ENCODE data around the gene USO1. TPM values are rescaled to one million over a fixed set of nuclear protein-coding genes. Genes with fewer than 3 reads are reported as not detected.

USO1 gene
- total RNA-seq, 4 donors from 2014 or later = 52.9 to 59.1 (median 57.6) TPM

GRCh38 chr4:75698162-75698962, 26.0 kb upstream of the USO1 start:
- no peak overlapping the region for H3K4me3 ChIP-seq (ENCODE audit: low read depth, poor library complexity, severe bottlenecking)
- TF ChIP-seq CTCF (IDR thresholded peaks at IDR 0.05) (no peak), POLR2A (IDR thresholded peaks at IDR 0.05) (no peak)
- peak in 1 of 2 donors; percentile 50 for DNase-seq (ENCODE audit: low spot score in 2 of 2)
- WGBS, 2 donors = 72 to 75% methylated on average over 6 of the region's 6 CpGs
- intact Hi-C loops (cut with DNase I; ENCODE audit: low total_unique reads) = no loop called here

GRCh38 chr4:75698963-75699228, 25.5 kb upstream of the USO1 start:
- no peak for TF ChIP-seq CTCF (IDR thresholded peaks at IDR 0.05)
- no peak for TF ChIP-seq POLR2A (IDR thresholded peaks at IDR 0.05)
- DNase-seq (ENCODE audit: low spot score in 2 of 2) = no peak
- H3K4me3 ChIP-seq (ENCODE audit: low read depth, poor library complexity, severe bottlenecking) = no peak overlapping the region
- WGBS, 2 donors = 72 to 80% methylated on average over 2 of the region's 2 CpGs
- intact Hi-C loops (cut with DNase I; ENCODE audit: low total_unique reads) = no loop called here

GRCh38 chr4:75699299-75699698, 25.1 kb upstream of the USO1 start:
- no peak overlapping the region for H3K4me3 ChIP-seq (ENCODE audit: low read depth, poor library complexity, severe bottlenecking)
- 0 to 3% methylated on average over 1 of the region's 1 CpG for WGBS, 2 donors
- TF ChIP-seq CTCF (IDR thresholded peaks at IDR 0.05) (no peak), POLR2A (IDR thresholded peaks at IDR 0.05) (no peak)
- intact Hi-C loops (cut with DNase I; ENCODE audit: low total_unique reads) = no loop called here
- DNase-seq (ENCODE audit: low spot score in 2 of 2) = no peak

GRCh38 chr4:75702919-75703411, 21.4 kb upstream of the USO1 start:
- TF ChIP-seq POLR2A (IDR thresholded peaks at IDR 0.05) (no peak), CTCF (IDR thresholded peaks at IDR 0.05) (no peak)
- 69 to 78% methylated on average over 4 of the region's 4 CpGs for WGBS, 2 donors
- DNase-seq (ENCODE audit: low spot score in 2 of 2) = peak in 1 of 2 donors; percentile 28
- H3K4me3 ChIP-seq (ENCODE audit: low read depth, poor library complexity, severe bottlenecking) = no peak overlapping the region
- intact Hi-C loops (cut with DNase I; ENCODE audit: low total_unique reads) = no loop called here

- peak in 1 of 2 donors; percentile 31 for DNase-seq (ENCODE audit: low spot score in 2 of 2)
- TF ChIP-seq CTCF (IDR thresholded peaks at IDR 0.05) = no peak
- no peak for TF ChIP-seq POLR2A (IDR thresholded peaks at IDR 0.05)
- WGBS, 2 donors = 92 to 93% methylated on average over 6 of the region's 6 CpGs
- intact Hi-C loops (cut with DNase I; ENCODE audit: low total_unique reads) = no loop called here
- no peak overlapping the region for H3K4me3 ChIP-seq (ENCODE audit: low read depth, poor library complexity, severe bottlenecking)
Measured at GRCh38 chr4:75705198-75705977, 19.0 kb upstream of the USO1 start.
